SK-N-SH (cell line): ENCODE data around the gene SEPTIN2. TPM values are rescaled to one million over a fixed set of nuclear protein-coding genes. Genes with fewer than 3 reads are reported as not detected.

Source experiments
- CTCF ChIA-PET: fragments of 300-600, 350-600 bp; formaldehyde crosslinking; extraction: SDS; loops from one replicate; lab custom pipeline; 2021; lab: Yijun Ruan, JAX
- POLR2A ChIA-PET: fragments of 350-600 bp; sonication (Branson Sonifier 250); formaldehyde crosslinking; extraction: SDS; loops from one replicate; lab custom pipeline; 2020; ENCODE audit warnings: antibody characterized with exemption, inconsistent platforms; lab: Yijun Ruan, JAX
- DNase-seq: peaks from one replicate; pipeline ENCODE4 v3.0.0; 2012
- H2AFZ ChIP-seq: fragments of 200-600 bp; sonication (generic); 2 replicates; pipeline ENCODE4 v1.8.1; 2016; ENCODE audit warnings: antibody characterized with exemption, mild to moderate bottlenecking, low read depth
- H3F3A ChIP-seq: fragments of 200-600 bp; sonication (generic); replicated peaks from 2 replicates; pipeline ENCODE3; 2016; ENCODE audit warnings: antibody characterized with exemption, mild to moderate bottlenecking; ENCODE audit not compliant: insufficient read depth
- H3K27ac ChIP-seq, 2 experiments: fragments of 200-500 bp in 1 of 2; fragments of 200-600 bp in 1 of 2; sonication (Bioruptor generic) in 1 of 2; sonication (generic), shearing (Covaris generic) in 1 of 2; 2 replicates each; pipeline versions ENCODE4 v1.5.1 to v1.6.1; 2014 to 2016; ENCODE audit warnings: low read depth in 2 of 2, inconsistent platforms in 1 of 2, low read length in 1 of 2, mild to moderate bottlenecking in 1 of 2, mixed read lengths in 1 of 2
- H3K27me3 ChIP-seq: fragments of 200-600 bp; sonication (generic), shearing (Covaris generic); 2 replicates; pipeline ENCODE4 v1.6.1; 2016; ENCODE audit warnings: mixed run types; ENCODE audit not compliant: insufficient read depth
- H3K36me3 ChIP-seq, 2 experiments: fragments of 200-500 bp in 1 of 2; fragments of 200-600 bp in 1 of 2; sonication (Bioruptor generic) in 1 of 2; sonication (generic) in 1 of 2; replicated peaks in 1 of 2; 2 replicates each; pipeline versions ENCODE3 to v1.5.1; 2014 to 2016; ENCODE audit warnings: low read length in 1 of 2, mild to moderate bottlenecking in 1 of 2; ENCODE audit not compliant: insufficient read depth in 2 of 2, control insufficient read depth in 1 of 2
- H3K4me1 ChIP-seq, 2 experiments: fragments of 200-500 bp in 1 of 2; fragments of 200-600 bp in 1 of 2; sonication (Bioruptor generic) in 1 of 2; sonication (generic), shearing (Covaris generic) in 1 of 2; 2 replicates each; pipeline versions ENCODE4 v1.5.1 to v1.6.1; 2014 to 2016; ENCODE audit warnings: low read depth in 1 of 2, low read length in 1 of 2, mixed run types in 1 of 2; ENCODE audit not compliant: insufficient read depth in 2 of 2, control insufficient read depth in 1 of 2
- H3K4me2 ChIP-seq: fragments of 200-600 bp; sonication (generic), shearing (Covaris generic); 2 replicates; pipeline ENCODE4 v1.6.1; 2017; ENCODE audit warnings: mixed run types
- H3K4me3 ChIP-seq, 2 experiments: fragments of 200-500 bp in 1 of 2; fragments of 200-600 bp in 1 of 2; sonication (Bioruptor generic) in 1 of 2; sonication (generic), shearing (Covaris generic) in 1 of 2; 2 replicates each; pipeline versions ENCODE4 v1.5.1 to v1.8.1; 2014 to 2016; ENCODE audit warnings: low read depth in 2 of 2, inconsistent platforms in 1 of 2, low read length in 1 of 2, mild to moderate bottlenecking in 1 of 2, mixed read lengths in 1 of 2, moderate library complexity in 1 of 2
- H3K79me2 ChIP-seq: fragments of 200-600 bp; sonication (generic); 2 replicates; pipeline ENCODE4 v1.8.1; 2017; ENCODE audit warnings: mild to moderate bottlenecking; ENCODE audit not compliant: insufficient read depth
- H3K9ac ChIP-seq: fragments of 200-600 bp; sonication (generic); 2 replicates; pipeline ENCODE4 v1.6.1; 2017; ENCODE audit warnings: mixed run types
- H3K9me2 ChIP-seq: fragments of 200-600 bp; sonication (generic); 2 replicates; pipeline ENCODE4 v1.6.1; 2017; ENCODE audit warnings: mixed run types
- H3K9me3 ChIP-seq: fragments of 200-600 bp; sonication (generic); 2 replicates; pipeline ENCODE4 v1.6.1; 2017; ENCODE audit warnings: mixed run types, mild to moderate bottlenecking, moderate library complexity
- H4K20me1 ChIP-seq: fragments of 200-600 bp; sonication (generic); 2 replicates; pipeline ENCODE4 v1.6.1; 2017; ENCODE audit warnings: mild to moderate bottlenecking, mixed run types; ENCODE audit not compliant: insufficient read depth
- CHD2 ChIP-seq: fragments of 150-350 bp; IDR thresholded peaks from 2 replicates; pipeline ENCODE4 v1.6.1; 2018; ENCODE audit warnings: low read length; ENCODE audit not compliant: partially characterized antibody
- CTCF ChIP-seq: fragments of 200-600 bp; sonication (generic); IDR thresholded peaks from 2 replicates; pipeline ENCODE4 v1.6.1; 2017; ENCODE audit warnings: antibody characterized with exemption, mild to moderate bottlenecking, moderate library complexity
- ELF1 ChIP-seq: IDR thresholded peaks from 2 replicates; pipeline ENCODE4 v1.4.0; 2012
- EP300 ChIP-seq, 2 experiments: IDR thresholded peaks; 2 replicates each; pipeline versions ENCODE4 v1.4.0 to v1.6.1; 2012; ENCODE audit warnings: borderline replicate concordance in 1 of 2, low read depth in 1 of 2, low read length in 1 of 2
- FOXJ3 ChIP-seq: sonication (generic); formaldehyde crosslinking; IDR thresholded peaks from 2 replicates; pipeline ENCODE4 v1.5.1; 2020; ENCODE audit warnings: mild to moderate bottlenecking, missing genetic modification reagents
- FOXM1 ChIP-seq: IDR thresholded peaks from 2 replicates; pipeline ENCODE4 v1.4.0; 2012; ENCODE audit warnings: low read depth, mild to moderate bottlenecking
- GABPA ChIP-seq: IDR thresholded peaks from 2 replicates; pipeline ENCODE4 v1.4.0; 2012; ENCODE audit warnings: low read depth, mild to moderate bottlenecking
- GATA2 ChIP-seq: sonication (generic); formaldehyde crosslinking; IDR thresholded peaks from 2 replicates; pipeline ENCODE4 v1.5.0; 2020; ENCODE audit warnings: mild to moderate bottlenecking, missing genetic modification reagents
- IRF3 ChIP-seq: fragments of 150-350 bp; IDR thresholded peaks from 2 replicates; pipeline ENCODE4 v1.6.1; 2016; ENCODE audit warnings: mild to moderate bottlenecking, low read depth, low read length
- MAX ChIP-seq: IDR thresholded peaks from 2 replicates; pipeline ENCODE4 v1.4.0; 2012; ENCODE audit warnings: low read depth
- MEF2A ChIP-seq: IDR thresholded peaks from 2 replicates; pipeline ENCODE4 v1.4.0; 2012; ENCODE audit warnings: low read depth, borderline replicate concordance
- MXI1 ChIP-seq: IDR thresholded peaks from 2 replicates; pipeline ENCODE4 v1.6.1; 2012; ENCODE audit warnings: mild to moderate bottlenecking, low read depth, low read length, improper control_type of control experiment
- NRF1 ChIP-seq: IDR thresholded peaks from 2 replicates; pipeline ENCODE4 v1.6.1; 2012; ENCODE audit warnings: low read depth, mild to moderate bottlenecking, low read length
- PBX3 ChIP-seq: IDR thresholded peaks from 2 replicates; pipeline ENCODE4; 2012
- POLR2AphosphoS5 ChIP-seq: IDR thresholded peaks from 2 replicates; pipeline ENCODE4 v1.6.1; 2012; ENCODE audit warnings: low read depth, low read length
- RAD21 ChIP-seq: IDR thresholded peaks from 2 replicates; pipeline ENCODE4 v1.6.1; 2012; ENCODE audit warnings: mild to moderate bottlenecking, low read length
- RCOR1 ChIP-seq: fragments of 150-350 bp; IDR thresholded peaks from 2 replicates; pipeline ENCODE4 v1.6.1; 2017; ENCODE audit warnings: antibody characterized with exemption, low read length
- REST ChIP-seq: IDR thresholded peaks from 2 replicates; pipeline ENCODE4 v1.6.1; 2012; ENCODE audit warnings: mild to moderate bottlenecking, low read depth, low read length, moderate library complexity
- RFX5 ChIP-seq: IDR thresholded peaks from 2 replicates; pipeline ENCODE4 v1.6.1; 2012; ENCODE audit warnings: mild to moderate bottlenecking, improper control_type of control experiment, low read length
- SMC3 ChIP-seq: IDR thresholded peaks from 2 replicates; pipeline ENCODE4 v1.6.1; 2012; ENCODE audit warnings: low read depth, low read length, improper control_type of control experiment
- TAF1 ChIP-seq: IDR thresholded peaks from 2 replicates; pipeline ENCODE4 v1.6.1; 2012; ENCODE audit warnings: low read depth, mild to moderate bottlenecking, low read length, moderate library complexity, borderline replicate concordance
- TCF12 ChIP-seq: IDR thresholded peaks from 2 replicates; pipeline ENCODE4 v1.4.0; 2012
- TEAD4 ChIP-seq: IDR thresholded peaks from 2 replicates; pipeline ENCODE4 v1.4.0; 2012; ENCODE audit warnings: mild to moderate bottlenecking, borderline replicate concordance; ENCODE audit not compliant: insufficient read depth
- USF1 ChIP-seq: IDR thresholded peaks from 2 replicates; pipeline ENCODE4 v1.4.0; 2012; ENCODE audit warnings: low read depth, borderline replicate concordance
- WGBS: methylation state at CpG from one replicate; pipeline ENCODE4 v1.1.6; 2017; ENCODE audit warnings: low lambda C conversion rate; 5-methylcytosine and 5-hydroxymethylcytosine counted together
- polyA plus RNA-seq, 3 experiments: library from polyadenylated mRNA; depleted of rRNA; stranded (reverse); fragments of >200 nt; gene quantifications; 2 replicates each; pipeline ENCODE4 v1.2.3, GENCODE V29; 2012

SEPTIN2 gene
- polyA plus RNA-seq, 1 of the 3 experiments (the other 2 are of a cell fraction): 226 TPM

GRCh38 chr2:241315093-241315878, 439 bp upstream of the SEPTIN2 start, which contains the start of gene HDLBP:
Gene HDLBP, minus strand, starts transcription at chr2:241315672. Its CDS starts 48,803 bp downstream, at chr2:241266869.
- peaks cover 22 to 25% of the 10 kb centered on the region in 2 experiments; a peak in 3 of 4 replicates for H3K4me1 ChIP-seq
- H2AFZ ChIP-seq: peak within 1 kb of the TSS; percentile 79
- peak within 1 kb of the TSS; percentile 99 for H3K9ac ChIP-seq
- peaks cover 55% of the 10 kb centered on the region for H4K20me1 ChIP-seq
- CTCF ChIA-PET: interaction anchor here (0.8 to 3.4 kb wide), 10 partner anchors 8 to 496 kb away, joined by 3 to 29 read pairs (median 3); partner anchors contain the start of gene KIF1A
- H3K4me2 ChIP-seq: peak within 1 kb of the TSS; percentile 89
- H3K9me2 ChIP-seq: no peaks in the 10 kb centered on the region
- peak within 1 kb of the TSS; percentile 96 to 97 for H3K4me3 ChIP-seq
- H3K27ac ChIP-seq: peak within 1 kb of the TSS; percentile 99 to 100
- POLR2A ChIA-PET: interaction anchor here (0.6 to 3.0 kb wide), 8 partner anchors 11 to 213 kb away, joined by 3 to 24 read pairs (median 3); partner anchors contain the start of gene MTERF4
- H3K9me3 ChIP-seq: no peaks in the 10 kb centered on the region
- peaks cover 92% of the 10 kb centered on the region for H3K79me2 ChIP-seq
- H3K36me3 ChIP-seq: peaks cover 13 to 33% of the 10 kb centered on the region in 2 experiments
- 0% methylated on average over 23 of the region's 73 CpGs for WGBS
- no peaks in the 10 kb centered on the region for H3K27me3 ChIP-seq
- DNase-seq: peak; percentile 99
- H3F3A ChIP-seq: peaks cover 12% of the 10 kb centered on the region
- TF ChIP-seq MXI1 (no peak; the same call in none of the 2 replicates), POLR2AphosphoS5 (peak; percentile 76), TAF1 (peak; percentile 65), NRF1 (peak; percentile 98), MAX (peak; percentile 73), FOXJ3 (0 out of 2 replicates have a peak, but pooled peaks have one; percentile 21), GABPA (peak; percentile 70), SMC3 (0 out of 2 replicates have a peak, but pooled peaks have one; percentile 7), IRF3 (no peak), EP300 (IDR thresholded peaks at IDR 0.05; ENCODE audit: borderline replicate concordance in 1 of 2, low read depth in 1 of 2, low read length in 1 of 2) (0 out of 4 replicates have a peak, but pooled peaks of 1 of the 2 experiments have one; percentile 19), USF1 (peak; percentile 98), RFX5 (no peak), CTCF (peak; percentile 60), TCF12 (0 out of 2 replicates have a peak, but pooled peaks have one; percentile 10), FOXM1 (no peak), MEF2A (no peak), RAD21 (peak; percentile 19; the same call in 1 of the 2 replicates), PBX3 (no peak), TEAD4 (no peak), ELF1 (peak; percentile 69; the same call in 1 of the 2 replicates), CHD2 (peak; percentile 95), GATA2 (CRISPR knock-in tag) (no peak), REST (no peak), RCOR1 (no peak)
